Activated CD4-positive, alpha-beta T cell treated with anti-CD3 and anti-CD28 coated beads, Interleukin-2, Interleukin-4, amounts not matched to agents 100 ng/mL and 50 ng/mL, durations not matched to agents 16 hours and 8 hours (primary cell): ENCODE measurements around the gene EFNA2.

Experiments
- DNase-seq: peaks from one replicate; pipeline ENCODE4 v3.0.0-alpha.2; 2020; ENCODE audit warnings: low spot score

EFNA2 gene

GRCh38 chr19:1284293-1284978 lies 1.2 kb upstream of the EFNA2 start:
- no peak for DNase-seq

GRCh38 chr19:1284979-1285736 lies 515 bp upstream of the EFNA2 start:
- DNase-seq: no peak

- no peak for DNase-seq
These were observed 1.0 kb downstream of the EFNA2 start for GRCh38 chr19:1286487-1287353.

GRCh38 chr19:1287354-1288225 lies 1.9 kb downstream of the EFNA2 start:
- DNase-seq: no peak

GRCh38 chr19:1288226-1288612 lies 2.5 kb downstream of the EFNA2 start:
- no peak for DNase-seq

- DNase-seq: no peak
These were observed 3.4 kb downstream of the EFNA2 start for GRCh38 chr19:1288833-1289685.

- DNase-seq: no peak
These were observed 4.0 kb downstream of the EFNA2 start for GRCh38 chr19:1289686-1290025.

GRCh38 chr19:1290196-1290702 lies 4.6 kb downstream of the EFNA2 start:
- no peak for DNase-seq

GRCh38 chr19:1290703-1291651 lies 5.3 kb downstream of the EFNA2 start:
- DNase-seq: no peak

- no peak for DNase-seq
These were observed 6.2 kb downstream of the EFNA2 start for GRCh38 chr19:1291761-1292418.

GRCh38 chr19:1292419-1293151 lies 6.9 kb downstream of the EFNA2 start:
- no peak for DNase-seq

GRCh38 chr19:1293782-1294604 lies 8.3 kb downstream of the EFNA2 start:
- DNase-seq: no peak

- no peak for DNase-seq
These were observed 9.0 kb downstream of the EFNA2 start for GRCh38 chr19:1294688-1295087.

- DNase-seq: peak; percentile 44
These were observed 9.7 kb downstream of the EFNA2 start for GRCh38 chr19:1295169-1296012.

GRCh38 chr19:1296078-1296477 lies 10.4 kb downstream of the EFNA2 start:
- DNase-seq: no peak

- DNase-seq: no peak
These were observed 11.1 kb downstream of the EFNA2 start for GRCh38 chr19:1296575-1297271.
